Stimulated activated naive CD4-positive, alpha-beta T cell (primary cell): Measurements from ENCODE around the gene FHIT.

ENCODE experiments used
- DNase-seq, 6 experiments: peaks; one replicate each; lab custom pipeline; 2025; lab: John Stamatoyannopoulos, UW

FHIT gene

DNA sequence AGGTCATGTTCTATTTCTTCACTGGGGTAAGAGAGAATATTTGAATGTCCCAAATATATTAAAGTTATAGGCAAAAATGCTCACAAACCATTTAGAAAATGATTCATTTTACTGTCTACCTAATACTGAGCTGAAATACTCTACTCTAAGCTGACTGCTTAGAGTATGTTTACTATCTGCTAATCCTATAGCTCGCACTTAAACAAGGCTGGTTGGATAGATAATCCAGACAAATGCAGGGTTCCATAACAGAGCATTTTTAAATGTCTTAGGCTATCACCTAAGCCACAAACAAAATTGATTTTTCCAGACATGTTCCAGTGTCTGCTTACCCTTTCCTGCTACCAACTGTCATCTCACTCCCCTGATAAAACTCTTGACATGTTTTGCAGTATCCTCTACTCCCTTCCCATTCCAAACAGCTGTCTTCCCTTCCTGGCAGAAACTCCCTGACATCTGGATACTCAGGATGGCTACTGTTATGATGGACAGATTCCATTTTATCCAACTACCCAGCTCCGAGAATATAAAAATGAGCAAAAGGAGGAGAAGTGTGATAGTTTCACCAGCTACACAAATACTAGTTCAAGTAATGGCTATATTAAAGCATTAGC lies 1034.7 kb downstream of the FHIT start:
- DNase-seq, result no peak

DNA sequence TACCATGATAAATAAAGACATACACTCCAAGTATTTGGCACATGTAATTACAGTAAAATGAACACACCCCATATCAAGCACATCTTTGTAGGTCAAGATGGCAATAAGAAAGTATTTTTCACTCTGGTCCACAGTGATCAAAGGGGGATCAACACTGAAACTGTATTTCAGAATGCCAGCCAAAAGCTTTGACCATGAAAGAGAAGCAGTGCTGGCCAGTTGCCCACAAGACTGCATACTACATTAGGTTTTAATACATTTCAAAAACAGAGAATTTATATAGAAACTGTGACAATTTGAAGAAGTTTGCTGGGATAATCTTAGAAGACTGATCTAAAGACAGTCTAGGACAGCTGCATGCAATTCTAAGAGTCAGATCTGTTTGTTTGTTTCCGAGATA lies 1035.3 kb downstream of the FHIT start:
- no peak for DNase-seq

DNA sequence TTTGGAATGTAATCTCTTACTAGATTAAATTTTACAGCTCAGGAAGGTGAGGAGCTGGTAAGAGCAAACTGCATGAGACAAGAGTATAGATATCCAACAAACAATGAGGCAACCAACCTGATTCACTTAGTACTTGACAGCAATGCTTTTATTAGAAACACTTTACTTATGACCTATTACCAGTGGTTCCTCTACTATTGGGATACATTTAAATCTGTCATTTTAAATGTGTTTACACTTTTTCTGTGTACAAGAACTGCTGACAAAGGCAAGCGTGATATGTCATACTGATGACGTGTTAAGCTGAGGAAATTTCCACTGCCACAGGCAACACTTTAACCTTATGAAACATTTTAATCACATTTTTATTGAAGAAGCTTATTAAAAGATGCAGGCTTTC lies 1043.3 kb downstream of the FHIT start:
- DNase-seq, result no peak

DNA sequence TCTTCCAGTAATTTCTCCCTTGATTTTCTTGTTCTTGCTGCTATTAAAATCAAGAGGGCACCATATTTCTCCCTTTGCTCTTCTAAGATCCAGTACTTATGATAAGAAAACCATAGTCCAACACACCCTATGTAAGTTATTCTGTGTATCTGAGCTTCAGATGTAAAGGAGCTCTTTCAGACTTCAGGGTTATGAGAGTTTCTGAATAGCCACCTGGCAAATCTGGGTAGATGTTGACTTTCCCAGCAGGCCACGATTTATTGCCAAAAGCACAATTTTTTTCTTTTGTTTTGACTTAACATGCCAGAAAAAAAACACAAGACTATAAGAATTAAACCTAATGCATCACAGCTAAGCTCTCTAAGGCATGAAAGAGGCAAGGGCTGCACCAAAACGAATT lies 1045.0 kb downstream of the FHIT start:
- DNase-seq, result no peak

DNA sequence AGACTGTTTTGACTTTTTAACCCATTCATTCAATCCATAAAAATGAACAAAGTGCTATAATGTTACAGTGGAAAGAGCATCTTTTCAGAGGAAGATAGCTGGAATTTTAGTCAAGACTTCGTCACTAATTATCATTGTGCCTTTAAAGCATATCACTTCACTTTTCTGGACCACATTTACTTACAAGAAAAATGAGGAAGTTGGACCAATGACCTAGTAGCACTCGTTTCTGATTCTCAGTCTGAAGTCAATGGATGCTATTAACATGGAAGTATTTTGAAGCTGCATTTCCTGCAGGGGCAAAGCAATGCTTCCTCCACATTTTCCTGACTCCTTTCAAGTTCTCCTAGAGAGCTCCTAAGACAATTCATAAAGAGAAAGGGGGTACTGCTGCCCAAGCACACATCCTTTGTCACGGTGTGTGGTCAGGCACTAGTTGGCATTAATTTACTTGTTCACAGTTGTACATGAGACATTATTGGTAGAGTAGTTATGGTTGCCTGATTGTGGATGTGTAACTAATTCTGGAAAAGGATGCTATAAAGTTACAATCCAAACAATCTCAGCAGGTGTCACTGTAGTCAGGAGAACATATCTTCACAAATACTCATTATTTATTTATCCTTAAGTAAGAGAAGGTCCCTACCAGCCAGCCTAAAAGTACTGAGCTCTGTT lies 1049.1 kb downstream of the FHIT start:
- DNase-seq, result no peak

DNA sequence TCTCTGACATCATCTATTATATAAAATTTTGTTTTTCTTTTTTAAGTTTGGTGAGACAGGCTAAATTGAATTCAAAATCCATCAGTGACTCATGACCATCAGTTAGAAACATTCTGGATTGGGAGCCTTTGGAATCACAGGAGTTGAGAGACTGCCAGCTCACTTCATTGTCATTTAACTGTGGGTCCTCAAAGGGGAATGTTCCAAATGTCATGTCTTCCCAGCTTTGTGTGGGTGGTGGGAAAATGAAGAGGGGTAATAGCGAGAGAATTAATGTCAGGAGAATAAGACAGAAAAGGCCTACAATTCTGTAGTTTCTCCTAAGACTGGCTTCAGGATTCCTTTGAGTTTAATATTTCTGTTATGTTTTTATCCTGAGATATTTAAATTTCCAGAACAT lies 1051.9 kb downstream of the FHIT start:
- DNase-seq, result no peak

DNA sequence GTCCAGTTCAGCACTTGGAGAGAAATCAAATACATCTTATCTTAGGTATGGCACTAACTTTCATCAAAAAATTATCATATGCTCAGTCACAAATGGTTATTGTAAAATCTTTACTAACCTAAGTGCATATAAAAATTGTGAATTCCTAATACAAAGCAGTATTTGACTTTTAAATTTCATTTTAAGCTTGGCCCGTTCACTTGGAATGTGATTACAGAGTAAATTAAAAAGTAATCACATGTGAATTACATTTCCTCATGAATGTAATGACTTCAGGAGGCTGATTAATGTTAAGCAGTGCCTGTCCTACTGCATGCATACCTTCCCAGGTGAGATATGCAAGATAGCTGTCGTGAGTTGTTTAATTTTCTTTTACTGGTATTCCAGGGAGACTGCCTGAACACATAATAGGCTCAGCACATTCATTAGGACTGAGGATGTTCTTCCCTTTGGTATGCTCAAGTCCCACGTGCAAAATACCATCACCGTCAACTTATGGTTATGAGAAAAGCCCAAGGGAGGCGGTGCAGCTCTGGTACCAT lies 1053.0 kb downstream of the FHIT start:
- DNase-seq, result no peak

DNA sequence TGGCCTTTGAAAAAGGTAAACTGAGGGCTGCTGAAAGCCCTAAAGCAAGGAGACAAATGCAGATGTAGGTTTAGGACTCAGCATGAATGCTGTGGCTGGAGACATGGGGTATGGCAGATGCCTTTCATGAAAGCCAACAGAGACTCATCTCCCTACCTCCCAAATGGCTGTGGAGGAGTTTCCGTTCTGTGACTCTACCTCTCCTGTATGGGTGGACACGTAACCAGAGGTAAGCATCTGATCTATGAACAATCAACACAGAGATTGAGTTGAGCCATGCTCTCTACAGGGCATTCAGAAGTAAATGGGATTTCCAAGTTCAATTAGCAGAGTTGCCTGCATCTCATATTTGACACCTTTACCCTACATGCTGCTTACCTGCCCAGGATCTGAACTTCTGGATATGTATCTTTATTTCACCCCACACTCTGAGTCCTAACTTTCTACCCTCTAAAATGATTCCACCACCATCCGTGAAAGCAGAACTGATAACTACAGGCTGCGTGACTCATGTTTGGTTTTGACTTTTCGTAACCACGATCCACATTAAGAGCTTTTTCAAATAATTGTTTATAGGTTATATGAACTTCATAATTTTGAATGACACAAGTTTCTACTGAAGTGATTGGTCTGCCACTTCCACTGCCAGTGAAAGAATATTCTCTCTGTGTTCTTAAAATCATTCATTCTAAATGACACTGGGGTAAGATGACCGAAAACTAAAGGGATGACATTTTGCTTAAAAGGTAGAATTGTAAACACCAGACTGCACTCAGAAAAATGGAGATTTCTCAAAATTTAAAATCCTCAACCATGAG lies 1058.7 kb downstream of the FHIT start:
- DNase-seq, result no peak

DNA sequence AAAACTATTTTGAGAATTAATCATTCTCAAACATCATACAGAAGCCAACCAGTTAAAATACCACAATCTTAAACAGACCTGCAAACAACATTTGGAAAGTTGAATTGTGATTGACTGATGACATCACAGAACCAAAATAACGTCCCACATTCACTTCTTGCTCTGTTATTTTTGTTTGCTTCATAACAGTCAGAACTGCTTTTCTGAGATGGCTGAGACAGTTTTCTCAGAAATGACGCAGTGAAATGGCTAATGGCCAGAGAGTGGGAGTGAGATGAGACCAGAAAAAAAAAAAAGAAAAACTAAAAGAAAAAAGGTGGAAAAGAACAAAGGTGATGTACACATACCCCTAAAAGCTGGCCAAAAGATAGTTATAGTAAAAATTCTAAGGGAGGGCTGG lies 1061.2 kb downstream of the FHIT start:
- DNase-seq, result no peak

DNA sequence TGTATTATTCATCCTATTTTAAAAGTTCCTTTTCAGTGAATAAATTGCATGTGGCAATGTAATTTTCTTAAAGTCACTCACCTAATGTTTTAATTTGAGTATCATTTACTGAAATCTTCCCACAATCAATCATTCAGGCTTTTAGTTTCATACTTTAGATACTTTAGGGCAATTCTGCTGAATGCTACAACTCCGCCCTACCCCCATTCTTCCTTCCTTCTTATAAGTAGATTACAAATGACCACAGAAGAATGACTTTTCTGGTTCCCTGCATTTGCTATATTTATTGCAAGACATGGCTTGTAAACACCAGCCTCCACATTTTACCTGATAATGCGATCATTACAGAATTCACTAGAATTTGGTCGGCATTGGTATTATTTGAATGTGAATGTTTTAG lies 1061.9 kb downstream of the FHIT start:
- no peak for DNase-seq

DNA sequence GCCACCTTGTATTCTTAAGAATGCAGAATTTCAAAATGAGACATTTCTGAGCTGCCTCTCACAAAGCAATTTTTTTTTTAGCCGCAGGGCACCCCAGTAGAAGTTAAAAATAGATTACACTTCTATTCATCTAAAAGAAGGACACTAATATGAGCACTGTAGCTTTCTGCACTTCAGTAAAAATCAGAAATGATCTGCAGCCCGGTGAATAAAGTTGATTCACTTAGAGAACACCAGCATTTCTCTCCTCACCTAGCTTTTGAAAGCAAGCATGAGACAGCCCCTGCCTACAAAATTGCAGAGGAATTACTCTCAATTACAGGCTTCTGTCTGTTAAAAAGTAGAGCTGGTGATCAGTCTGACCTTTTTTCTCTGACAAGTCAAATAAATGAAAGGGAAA lies 1062.4 kb downstream of the FHIT start:
- DNase-seq, result no peak

DNA sequence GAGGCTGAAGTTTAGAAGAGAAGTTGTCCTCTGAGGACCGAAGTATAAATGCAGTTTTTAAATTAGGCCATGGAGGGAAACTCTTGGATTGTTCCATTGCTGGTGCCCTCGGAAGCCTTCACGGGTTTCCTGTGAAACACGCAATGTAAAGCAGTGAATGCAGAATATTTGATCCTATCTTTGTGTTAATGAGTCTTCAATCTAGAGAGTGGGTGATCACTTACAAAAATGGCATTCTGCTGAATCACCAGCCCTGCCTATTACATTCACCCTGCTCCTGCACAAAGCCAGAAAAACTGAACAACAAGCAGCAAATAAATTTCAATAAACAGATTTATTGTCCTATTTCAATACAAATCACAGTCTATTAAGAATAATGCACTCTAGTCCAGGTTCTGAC lies 1063.9 kb downstream of the FHIT start:
- no peak for DNase-seq

DNA sequence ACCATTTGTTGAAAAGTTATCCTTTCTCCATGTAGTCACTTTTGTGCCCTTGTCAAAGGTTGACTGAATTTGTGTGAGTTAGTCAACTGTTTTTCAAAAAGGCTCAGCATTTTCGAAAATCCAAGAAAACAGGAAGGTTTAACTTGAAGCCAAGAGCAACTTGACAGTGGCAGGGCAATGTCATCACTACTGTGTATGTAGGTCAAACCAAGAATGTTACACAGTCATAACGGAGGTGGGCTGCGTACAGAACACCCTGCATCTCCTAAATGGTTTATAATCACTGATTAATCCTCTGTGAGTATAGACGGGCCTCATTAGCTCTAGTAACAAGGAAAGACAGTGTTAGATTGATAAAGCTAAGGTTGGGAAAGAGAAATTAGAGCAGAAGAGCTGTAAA lies 1064.9 kb downstream of the FHIT start:
- no peak for DNase-seq

DNA sequence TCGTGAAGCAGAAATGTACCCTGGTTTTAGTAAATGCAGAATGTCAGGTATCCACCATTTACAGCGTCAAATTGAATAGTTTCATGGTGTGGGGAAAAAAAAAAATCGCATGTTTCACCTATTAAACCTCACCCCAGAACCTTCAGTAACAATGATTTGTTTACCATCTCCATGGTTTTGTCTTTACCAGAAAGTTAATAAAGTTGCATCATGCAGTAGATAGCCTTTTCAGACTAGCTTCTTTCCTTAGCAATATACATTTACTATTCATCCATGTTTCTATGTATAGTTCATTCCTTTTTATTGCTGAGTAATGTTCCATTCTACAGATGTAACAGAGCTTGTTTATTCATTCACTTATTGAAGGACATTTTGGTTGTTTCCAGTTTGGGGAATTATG lies 1066.1 kb downstream of the FHIT start:
- no peak for DNase-seq

DNA sequence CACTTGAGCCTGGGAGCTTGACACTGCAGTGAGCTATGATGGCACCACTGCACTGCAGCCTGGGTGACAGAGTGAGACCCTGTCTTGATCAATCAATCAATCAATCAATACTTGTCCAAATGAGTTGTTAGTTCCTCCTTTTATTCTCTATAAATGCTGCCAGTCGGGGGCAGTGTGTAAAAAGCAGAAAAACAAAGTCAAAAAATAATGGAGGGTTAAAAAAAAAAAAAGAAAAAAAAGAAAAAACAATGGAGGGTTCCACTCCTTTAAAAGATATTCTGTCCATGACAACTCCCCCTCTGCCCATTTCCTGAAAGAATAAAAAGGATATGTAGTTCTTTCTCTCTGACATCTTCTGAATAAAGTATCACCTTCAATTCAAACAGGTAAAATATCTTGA lies 1068.6 kb downstream of the FHIT start:
- no peak for DNase-seq

DNA sequence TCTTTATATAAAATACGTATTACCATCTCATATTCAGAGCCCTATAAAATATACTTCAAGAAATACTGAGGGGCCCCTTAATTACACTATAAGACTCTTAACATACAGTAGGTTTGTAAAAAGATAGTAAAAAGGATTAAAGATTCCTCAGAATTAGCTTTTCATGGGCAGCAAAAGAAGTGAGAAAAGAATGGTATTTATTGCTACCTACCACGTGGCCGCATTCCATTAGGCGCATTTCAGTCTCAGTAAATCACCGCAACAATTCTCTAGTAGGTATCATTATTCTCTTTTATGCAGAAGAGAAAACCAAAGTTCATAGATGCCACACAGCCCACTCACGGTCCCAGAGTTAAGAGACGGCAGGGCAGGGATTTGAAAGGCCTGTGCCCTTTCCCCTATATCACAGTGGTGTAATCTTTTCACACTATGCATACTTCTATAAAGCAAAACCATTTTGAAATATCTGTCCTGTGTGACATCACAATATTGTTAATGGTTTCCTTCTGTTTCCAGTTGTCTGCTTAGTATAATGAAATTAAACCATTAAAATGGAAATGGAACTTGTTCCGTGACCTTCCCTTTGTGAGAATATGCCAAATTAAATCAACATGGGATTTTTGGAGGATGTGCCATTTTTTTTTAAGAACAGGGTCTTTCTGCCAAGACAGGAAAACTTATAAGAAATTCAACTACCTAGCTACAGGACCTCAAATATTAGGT lies 1072.2 kb downstream of the FHIT start:
- no peak for DNase-seq

DNA sequence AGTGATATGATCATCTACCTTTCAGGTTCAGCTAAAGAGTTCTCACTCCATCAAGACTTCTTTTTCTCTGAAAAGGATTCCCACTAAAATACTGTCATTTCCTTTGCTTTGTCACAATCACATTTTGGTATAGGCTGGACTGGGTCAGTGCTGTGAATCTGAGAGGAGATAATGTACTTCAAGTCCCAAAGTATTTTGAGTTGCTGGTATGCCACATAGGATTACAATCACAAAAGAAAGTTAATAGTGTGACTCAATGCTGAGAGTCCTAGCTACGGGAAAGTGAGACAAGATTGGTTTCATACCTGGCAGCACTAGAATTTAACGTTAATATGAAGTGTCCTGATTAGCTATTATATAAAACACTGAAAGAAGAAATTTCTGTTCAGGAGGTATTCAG lies 1073.5 kb downstream of the FHIT start:
- no peak for DNase-seq

DNA sequence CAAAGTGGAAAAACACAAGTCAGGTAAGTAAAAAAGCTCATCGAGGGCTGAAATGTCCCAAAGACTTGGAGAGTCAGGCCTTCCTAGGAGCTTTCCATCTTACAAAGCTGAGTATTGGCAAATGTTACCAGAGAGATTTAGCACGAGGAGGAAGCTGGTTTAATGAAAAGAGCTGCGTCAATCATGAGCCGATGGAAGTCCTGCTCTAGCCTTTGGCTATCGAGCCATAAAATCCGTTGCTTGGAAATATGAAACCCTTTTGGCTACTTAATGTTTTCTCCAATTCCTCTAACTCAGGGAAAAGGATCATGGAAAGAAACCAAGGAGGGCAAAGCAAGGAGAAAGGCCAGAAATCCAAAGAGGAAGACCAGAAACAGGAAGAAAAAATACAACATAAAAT lies 1074.6 kb downstream of the FHIT start:
- DNase-seq, result no peak

DNA sequence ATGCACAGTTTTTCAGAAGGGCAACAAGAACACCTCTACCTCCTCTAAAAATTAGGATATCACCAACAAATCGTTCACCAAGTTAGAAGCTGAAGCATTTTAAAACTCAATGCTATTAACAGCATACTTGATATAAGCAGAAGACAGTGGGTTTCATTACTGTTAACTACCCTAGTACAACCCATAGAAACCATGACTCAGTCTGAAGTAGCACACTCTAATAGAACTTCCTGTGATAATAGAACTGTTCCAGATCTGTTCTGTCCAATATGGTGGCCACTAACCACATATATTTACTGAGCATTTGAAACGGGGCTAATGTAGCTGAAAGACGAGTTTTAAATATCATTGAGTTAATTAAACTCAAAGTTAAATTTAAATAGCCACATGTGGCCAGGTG lies 1075.6 kb downstream of the FHIT start:
- DNase-seq, result no peak

DNA sequence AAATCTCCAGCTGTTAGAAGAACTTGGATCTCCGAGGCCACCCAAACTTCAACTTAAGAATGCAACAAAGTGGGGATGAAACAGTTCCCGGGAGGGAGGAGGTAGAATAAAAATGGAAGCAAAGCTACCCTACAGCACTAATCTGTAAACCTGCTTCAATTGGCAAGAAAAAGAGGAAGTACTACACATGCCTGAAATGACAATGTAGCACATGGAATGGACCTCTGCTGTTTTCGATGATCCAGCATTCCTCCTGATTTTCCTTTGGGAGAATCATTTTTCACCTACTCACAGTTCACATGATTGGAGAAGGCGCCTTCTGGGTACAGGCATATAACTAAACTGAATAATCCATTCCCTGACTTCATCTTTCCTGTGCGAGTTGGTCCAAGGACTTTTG lies 1081.5 kb downstream of the FHIT start:
- no peak for DNase-seq

DNA sequence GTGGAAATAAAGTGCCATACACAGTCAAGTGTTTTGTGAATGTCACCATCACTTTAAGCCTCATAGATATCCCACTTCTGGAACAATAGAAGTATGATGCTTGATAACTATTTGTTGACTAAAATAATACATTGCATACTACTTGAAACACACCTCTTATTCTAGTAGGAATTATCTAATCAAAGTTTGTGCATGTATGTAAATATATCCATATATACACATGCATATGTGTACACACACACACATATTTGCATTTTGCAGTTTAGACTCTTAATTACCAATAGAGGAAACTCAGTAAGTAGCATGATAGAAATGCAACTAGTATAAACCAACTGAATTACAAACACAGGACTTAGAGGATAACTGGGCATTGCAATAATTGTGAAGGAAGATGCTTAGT lies 1084.1 kb downstream of the FHIT start:
- DNase-seq, result no peak
